GM12864 (cell line): ENCODE data around the gene RPS15A.
"Not testable (repeated sequence)": the region's sequence is repeated elsewhere in the genome, so short reads cannot be mapped to it uniquely, and the experiment has no call there.

Experiments used
- DNase-seq: peaks from one replicate; pipeline ENCODE4 v3.0.0-alpha.2; 2011; ENCODE audit warnings: low read depth
- H3K4me3 ChIP-seq: 2 replicates; pipeline ENCODE4 v1.5.1; 2011; ENCODE audit warnings: mild to moderate bottlenecking, low read depth, low read length, control low read depth
- CTCF ChIP-seq: IDR thresholded peaks from 2 replicates; pipeline ENCODE4 v1.5.1; 2011; ENCODE audit warnings: low read depth, mild to moderate bottlenecking, moderate library complexity, low read length, control low read depth, inconsistent platforms; ENCODE audit errors: missing control alignments

Gene RPS15A

GRCh38 chr16:18784917-18785623, 5.1 kb downstream of the RPS15A start:
- H3K4me3 ChIP-seq = no peak overlapping the region; the same call in 1 of the 2 replicates
- no peak for DNase-seq
- TF ChIP-seq CTCF = no peak

DNA sequence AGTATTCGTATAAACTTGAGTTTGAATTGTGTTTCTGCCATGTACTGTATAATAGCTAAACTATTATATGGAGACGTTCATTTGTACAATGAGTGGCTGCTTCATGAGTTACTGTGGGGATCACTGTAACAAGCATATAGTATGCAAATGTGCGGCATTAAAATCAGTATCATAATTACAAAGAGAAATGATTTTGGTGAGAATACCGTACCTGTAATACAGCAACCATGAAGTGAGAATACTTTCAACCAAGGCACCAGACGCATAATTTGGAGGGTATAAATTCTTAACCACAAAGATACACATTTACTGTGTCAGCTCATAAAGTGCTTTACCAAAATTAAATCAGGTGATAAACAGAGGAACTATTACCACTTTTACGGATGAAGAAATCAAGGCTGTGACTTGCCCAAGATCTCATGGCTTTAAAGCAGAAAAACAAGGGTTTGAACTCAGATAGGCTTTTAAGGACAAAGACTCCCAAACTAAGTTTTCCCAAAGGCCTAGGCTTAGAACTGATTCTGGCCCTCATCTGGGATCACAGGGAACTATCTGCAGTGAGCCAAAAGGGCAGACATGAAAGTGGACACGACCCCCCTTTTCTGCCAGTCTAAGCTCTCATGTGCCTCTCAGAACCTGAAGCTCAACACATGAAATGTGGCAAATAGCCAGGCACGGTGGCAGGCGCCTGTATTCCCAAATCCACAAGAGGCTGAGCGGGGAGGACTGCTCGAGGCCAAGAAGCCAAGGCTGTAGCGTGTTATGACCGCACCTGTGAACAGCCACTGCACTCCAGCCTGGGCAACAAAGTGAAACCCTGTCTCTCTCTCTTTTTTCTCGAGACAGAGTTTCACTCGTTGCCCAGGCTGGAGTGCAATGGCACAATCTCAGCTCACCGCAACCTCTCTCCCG, 6.4 kb downstream of the RPS15A start:
- no peak for DNase-seq
- TF ChIP-seq CTCF = no peak
- no peak overlapping the region for H3K4me3 ChIP-seq

GRCh38 chr16:18782697-18783429, 7.3 kb downstream of the RPS15A start:
- DNase-seq = no peak
- no peak for TF ChIP-seq CTCF
- no peak overlapping the region for H3K4me3 ChIP-seq

- H3K4me3 ChIP-seq, DNase-seq: not testable (repeated sequence)
Observed at GRCh38 chr16:18781232-18781631, 8.9 kb downstream of the RPS15A start.

- not testable (repeated sequence) for DNase-seq, H3K4me3 ChIP-seq
Observed at GRCh38 chr16:18780460-18781026, 9.6 kb downstream of the RPS15A start.

DNA sequence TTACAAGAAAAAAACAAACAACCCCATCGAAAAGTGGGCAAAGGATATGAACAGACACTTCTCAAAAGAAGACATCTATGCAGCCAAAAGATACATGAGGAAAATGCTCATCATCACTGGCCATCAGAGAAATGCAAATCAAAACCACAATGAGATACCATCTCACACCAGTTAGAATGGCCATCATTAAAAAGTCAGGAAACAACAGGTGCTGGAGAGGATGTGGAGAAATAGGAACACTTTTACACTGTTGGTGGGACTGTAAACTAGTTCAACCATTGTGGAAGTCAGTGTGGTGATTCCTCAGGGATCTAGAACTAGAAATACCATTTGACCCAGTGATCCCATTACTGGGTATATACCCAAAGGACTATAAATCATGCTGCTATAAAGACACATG, 12.5 kb downstream of the RPS15A start:
- DNase-seq = not testable (repeated sequence)

DNA sequence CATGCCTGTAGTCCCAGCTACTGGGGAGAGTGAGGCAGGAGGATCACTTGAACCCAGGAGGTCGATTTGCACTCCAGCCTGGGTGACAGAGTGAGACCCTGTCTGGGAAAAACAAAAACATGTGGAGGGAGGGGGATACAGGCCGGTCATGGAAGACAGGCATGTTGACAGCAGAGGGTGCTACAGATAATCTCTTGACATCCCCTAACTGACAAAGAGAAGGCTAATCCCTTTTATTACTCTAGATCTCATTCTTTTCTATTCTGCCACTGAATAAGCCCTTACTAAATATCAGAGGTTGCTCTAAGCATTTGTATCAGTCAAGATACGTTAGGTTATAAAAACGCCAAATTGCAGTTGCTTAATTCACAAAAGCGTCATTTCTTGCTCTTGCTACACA, 13.8 kb downstream of the RPS15A start:
- H3K4me3 ChIP-seq, DNase-seq: not testable (repeated sequence)

More for the DNA sequence above, 12.5 kb downstream of the RPS15A start:
- H3K4me3 ChIP-seq = not testable (repeated sequence)

DNA sequence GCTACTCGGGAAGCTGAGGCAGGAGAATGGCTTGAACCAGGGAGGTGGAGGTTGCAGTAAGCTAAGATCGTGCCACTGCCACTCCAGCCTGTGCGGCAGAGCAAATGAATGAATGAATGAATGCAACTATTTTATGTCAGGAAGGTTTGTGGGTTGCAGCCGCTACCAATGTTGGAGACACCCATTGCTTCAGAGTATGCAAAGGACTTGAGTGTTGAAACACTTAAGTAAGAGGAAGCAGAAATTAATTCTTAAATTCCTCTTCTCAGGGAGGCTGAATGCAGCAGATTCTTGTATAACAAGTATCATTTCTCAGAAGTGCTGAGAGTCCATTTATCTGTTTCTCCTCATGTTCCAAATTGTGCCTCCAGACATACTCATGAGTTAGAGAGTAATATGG, 15.5 kb downstream of the RPS15A start:
- H3K4me3 ChIP-seq, DNase-seq: not testable (repeated sequence)

- not testable (repeated sequence) for DNase-seq, H3K4me3 ChIP-seq
Observed at GRCh38 chr16:18772171-18772570, 18.0 kb downstream of the RPS15A start.

GRCh38 chr16:18770336-18770962, 19.7 kb downstream of the RPS15A start:
- DNase-seq = not testable (repeated sequence)

GRCh38 chr16:18767217-18767616, 22.9 kb downstream of the RPS15A start:
- H3K4me3 ChIP-seq = not testable (repeated sequence)
- peak; percentile 54 for DNase-seq

More at GRCh38 chr16:18770336-18770962, 19.7 kb downstream of the RPS15A start:
- H3K4me3 ChIP-seq = not testable (repeated sequence)

GRCh38 chr16:18762713-18763112, 27.4 kb downstream of the RPS15A start:
- H3K4me3 ChIP-seq, DNase-seq: not testable (repeated sequence)
